NCI-H128 (cell line): ENCODE measurements around the gene TSR1.
"Not testable (repeated sequence)": the region's sequence is repeated elsewhere in the genome, so short reads cannot be mapped to it uniquely, and the experiment has no call there.

ENCODE experiments used
- DNase-seq: peaks from one replicate; lab custom pipeline; 2025; ENCODE audit not compliant: unreplicated experiment; lab: John Stamatoyannopoulos, UW

Gene TSR1

DNA sequence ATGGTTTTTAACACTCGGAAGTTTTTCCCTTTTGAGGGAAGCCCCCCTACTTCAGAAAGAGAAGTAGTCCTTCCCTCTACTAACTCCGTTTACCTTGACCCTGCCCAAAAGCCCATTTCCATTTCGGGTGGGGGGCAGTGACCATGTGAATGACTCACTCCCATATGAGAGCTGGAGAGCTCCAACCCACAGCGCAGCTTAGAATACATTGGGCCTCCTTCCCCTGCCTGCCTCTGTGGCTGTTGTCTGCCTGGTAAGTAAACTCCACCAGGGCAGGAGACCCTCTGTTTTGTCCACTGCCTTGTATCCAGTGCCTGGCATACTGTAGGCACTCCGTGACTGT is 2.0 kb upstream of the TSR1 start:
- no peak for DNase-seq

DNA sequence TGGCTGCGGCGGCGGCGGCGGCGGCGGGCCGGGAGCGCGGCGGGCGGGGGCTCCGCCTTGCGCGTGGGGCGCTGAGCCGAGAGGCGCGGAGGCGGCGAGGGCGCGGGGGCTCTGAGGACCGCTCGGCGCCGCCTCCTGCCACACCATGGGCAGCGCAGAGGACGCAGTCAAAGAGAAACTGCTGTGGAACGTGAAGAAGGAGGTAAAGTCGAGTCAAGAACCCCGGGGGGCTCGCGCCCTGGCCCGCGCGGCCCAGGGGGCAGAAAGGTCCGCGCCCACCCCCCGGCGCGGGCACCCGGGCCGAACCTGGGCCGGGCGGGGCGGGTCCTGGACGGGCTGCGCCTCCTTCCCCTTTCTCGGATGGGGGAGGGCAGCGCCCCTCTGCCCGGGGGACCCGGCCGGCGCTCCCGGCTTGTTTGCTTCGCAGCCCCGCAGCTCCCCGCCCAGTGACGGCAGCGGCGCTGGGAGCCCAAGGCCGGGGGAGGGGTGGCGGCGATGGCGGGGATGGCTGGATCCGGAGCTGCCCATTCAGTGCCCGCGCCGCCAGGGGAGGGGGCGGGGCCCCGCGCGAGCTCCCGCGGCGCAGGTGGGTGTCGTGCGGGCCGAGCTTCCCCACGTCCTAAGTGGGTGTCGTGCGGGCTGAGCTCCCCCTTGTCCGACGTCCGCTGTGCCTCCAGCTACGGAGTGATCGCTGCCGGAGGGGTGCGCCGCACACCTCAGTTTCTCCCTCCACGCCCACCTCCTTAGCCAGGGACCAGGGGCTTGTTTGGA is 1.5 kb upstream of the TSR1 start:
- no peak for DNase-seq

DNA sequence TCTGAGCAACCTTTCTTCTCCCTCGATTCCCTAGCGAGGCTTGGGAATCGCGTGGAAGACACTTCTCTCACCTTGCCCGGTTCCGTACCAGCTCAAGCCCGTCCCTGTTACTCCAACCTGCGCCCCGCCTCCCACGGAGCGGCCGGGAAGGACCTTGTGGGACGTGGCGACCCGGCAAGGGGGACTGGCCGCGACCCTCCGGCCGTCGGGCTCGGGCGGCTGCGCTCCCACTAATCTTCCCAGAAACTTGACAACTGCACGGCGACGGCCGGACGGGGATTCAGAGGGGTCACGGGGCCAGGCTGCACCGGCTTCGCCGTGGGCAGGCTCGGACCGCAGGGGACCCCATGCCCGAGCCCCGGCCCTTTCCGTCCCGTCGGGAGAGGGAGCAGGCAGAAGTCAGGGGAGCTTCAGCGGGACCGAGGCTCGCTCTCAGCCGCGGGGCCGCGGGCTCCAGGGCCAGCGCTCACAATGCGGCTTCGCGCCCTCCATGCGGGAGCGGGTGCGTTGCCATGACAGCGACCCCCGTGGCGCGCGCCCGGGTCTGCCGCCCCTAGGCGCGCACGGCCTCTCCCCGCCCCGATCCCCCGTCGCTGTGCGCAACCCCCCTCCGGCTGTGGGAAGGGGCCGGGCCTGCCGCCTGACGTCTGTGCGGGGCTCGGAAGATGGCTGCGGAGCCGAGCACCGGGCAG is 741 bp upstream of the TSR1 start, which contains the start of gene SGSM2:
SGSM2 (plus strand) TSS at position 650 of the 692 bp plus-strand sequence. CDS start 188 bp downstream, outside the sequence.
- no peak for DNase-seq

DNA sequence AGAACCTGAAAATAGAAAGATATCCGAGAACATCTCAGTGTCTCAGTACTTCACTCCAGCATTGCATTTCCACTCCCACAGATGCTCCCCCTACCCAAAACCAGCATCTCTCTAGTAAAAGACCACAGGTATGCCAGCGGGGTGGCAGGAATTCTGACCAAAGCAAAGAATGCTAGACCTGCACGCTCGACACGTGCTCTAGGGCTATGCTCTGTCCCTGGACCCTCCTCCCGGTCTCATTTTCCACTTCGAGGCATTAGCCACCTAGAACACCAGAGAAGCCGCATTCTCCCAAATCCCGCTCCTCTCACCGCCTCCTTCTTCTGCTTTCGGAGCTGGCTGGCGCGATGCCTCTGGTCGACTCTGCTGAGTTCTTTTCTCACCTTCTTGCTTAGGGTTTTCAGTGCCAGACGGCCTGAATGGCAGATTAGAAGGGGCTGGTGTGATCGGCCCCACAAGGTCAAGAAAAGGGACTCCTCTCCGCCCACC is 487 bp downstream of the TSR1 start:
- no peak for DNase-seq

DNA sequence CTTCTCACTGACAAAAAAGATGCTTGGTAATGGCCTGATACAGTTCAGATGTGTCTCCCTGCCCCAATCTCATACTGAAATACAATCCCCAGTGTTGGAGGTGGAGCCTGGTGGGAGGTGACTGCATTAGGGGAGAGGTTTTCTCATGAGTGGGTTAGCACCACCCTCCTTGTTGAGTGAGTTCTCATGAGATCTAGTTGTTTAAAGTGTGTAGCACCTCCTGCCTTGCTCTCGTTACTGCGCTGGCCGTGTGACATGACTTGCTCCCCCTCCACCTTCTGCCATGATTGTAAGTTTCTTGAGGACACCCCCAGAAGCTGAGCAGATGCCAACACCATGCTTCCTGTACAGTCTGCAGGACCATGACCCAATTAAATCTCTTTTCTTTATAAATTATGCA is 5.0 kb downstream of the TSR1 start:
- no peak for DNase-seq

DNA sequence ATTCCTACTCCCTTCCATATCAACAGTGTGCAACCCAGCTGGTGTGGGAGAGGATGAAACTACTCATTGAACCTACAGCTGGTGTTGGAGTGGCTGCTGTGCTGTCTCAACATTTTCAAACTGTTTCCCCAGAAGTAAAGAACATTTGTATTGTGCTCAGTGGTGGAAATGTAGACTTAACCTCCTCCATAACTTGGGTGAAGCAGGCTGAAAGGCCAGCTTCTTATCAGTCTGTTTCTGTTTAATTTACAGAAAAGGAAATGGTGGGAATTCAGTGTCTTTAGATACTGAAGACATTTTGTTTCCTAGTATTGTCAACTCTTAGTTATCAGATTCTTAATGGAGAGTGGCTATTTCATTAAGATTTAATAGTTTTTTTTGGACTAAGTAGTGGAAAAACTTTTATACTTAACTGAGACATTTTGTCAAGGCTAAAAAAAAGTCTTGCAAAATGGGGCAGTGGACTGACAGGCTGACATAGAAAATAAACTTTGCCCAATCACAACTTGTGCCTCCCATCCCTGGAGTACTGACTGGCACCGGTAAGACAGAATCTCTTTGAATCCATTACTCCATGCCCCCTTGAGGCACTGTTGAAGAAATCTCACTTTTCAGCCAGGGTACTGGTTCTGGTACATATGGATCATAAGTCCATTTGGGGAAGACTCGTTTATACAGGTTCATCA is 12.5 kb downstream of the TSR1 start:
- no peak for DNase-seq

DNA sequence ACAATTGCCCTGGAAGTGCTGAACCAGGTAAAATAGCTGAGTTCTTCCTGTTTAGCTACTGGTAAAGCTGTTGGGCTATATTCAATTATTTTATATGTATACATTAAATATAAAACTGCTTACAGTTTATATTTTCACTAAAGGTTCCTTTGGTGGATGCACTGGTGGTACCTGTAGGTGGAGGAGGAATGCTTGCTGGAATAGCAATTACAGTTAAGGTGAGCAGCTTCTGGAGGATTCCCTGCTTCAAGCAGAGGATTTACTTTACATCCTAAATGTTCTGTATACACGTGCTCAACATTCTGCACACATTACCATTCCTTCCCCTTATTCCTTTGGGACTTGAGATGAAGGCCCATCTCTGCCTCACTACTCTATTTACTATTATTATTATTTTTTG is 14.9 kb downstream of the TSR1 start:
- no peak for DNase-seq

DNA sequence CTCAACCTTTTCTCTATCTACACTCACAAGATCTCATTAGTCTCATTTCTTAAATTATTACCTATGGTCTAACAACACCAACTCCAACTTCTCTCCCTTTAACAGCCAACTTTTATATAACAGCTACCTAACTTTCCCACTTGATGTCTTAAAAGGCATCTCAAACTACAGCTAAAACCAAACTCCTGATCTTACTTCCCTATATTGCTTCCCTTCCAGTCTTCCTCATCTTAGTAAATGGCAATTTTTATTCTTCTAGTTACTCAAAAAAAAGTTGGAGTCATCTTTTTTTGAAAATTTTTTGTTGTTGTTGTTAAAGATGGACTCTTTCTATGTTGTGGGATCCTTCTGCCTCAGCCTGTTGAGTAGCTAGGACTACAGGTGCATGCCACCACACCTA is 17.2 kb downstream of the TSR1 start:
- no peak for DNase-seq

DNA sequence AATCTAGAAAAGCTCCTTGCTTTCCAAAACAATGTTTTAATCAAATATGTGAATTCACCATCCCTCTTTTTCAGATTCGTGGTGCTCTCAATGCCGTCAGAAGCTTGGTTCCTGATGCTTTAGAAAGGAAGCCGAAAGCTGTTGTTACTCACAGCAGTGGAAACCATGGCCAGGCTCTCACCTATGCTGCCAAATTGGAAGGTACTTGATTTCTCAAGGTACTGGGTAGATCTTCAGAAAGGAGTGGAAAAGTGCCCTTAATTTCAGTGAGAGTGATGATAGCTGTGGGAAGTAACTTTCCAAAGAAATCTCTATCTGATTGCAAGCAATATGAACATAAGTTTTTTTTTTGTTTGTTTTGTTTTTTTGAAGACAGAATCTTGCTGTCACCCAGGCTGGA is 18.5 kb downstream of the TSR1 start:
- DNase-seq = no peak

DNA sequence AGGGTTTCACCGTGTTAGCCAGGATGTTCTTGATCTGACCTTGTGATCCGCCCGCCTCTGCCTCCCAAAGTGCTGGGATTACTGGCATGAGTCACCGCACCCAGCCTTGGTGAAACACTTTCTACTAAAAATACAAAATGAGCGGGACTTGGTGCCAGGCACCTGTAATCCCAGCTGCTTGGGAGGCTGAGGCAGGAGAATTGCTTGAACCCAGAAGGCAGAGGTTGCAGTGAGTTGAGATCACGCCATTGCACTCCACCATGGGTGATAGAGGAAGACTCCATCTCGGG is 19.4 kb downstream of the TSR1 start:
- not testable (repeated sequence) for DNase-seq

DNA sequence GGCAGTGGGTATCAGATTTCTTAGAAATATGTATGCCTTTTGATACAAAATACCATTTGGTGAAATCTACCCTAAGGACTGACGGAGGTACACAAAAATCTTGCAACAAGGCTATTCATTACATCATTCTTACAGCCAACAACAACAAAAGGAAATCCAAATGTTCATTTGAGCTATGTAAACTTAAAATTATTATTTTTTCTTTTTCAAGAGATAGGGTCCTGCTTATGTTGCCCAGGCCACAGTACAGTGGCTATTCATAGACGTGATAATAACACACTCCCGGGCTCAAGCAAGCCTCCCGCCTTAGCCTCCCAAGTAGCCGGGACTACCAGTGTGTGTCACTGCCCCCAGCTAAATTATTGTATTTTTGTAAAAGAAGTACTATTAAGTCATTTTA is 23.5 kb downstream of the TSR1 start:
- DNase-seq = no peak

DNA sequence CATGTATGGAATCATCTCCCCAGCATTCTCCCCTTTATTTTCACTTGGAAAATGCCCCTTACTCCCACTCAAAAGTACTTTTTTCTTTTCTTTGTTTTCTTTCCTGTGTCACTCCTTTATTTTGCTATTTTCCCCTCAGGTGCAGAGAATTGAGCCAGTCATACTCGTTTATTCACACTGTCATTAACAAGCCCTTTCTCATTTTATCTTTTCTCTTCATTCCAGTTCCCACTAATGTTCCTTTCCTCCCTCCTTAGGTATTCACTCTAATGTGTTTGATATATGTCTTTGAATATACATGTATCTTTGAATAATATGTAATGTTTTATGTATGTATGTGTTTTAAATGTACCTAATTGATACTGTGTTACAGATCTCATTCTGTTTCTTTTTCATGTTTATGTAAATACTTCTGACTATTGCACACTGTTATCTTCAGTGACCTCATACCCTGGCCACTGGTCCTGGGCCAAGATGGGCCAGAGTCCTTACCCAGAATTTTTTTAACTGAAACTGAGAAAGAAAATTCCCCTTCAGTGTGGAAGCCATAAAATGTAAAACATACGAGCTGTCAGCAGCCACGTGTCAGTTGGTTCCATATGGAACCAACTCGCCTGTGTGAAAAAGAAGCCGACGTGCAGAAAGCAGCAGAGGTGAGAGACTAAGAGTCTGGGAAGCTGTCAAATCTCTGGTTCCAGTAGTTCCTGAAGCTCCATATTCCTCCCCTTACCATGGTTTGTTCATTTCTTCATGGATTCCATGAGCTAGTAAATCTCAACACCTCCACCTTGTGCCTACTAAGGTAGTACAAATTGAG is 26.7 kb downstream of the TSR1 start:
- no peak for DNase-seq

DNA sequence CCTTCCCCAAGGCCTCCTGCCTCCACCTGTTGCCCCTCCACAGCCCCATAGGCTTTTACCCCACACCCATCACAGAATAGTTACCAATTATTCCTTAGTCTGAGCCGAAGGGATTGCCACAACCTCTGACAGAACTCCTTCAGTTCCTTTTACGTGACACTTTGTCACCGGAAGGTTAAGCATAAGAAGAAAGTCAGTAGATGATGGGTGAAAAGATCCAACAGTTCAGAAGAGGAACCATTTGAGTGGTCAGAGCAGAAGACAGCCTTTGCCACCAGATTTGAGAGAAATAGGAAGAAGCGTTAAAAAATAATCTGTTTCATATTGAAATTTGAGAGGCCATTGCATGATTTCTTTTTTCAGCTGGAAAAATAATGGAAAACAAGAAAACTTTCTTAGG is 31.3 kb downstream of the TSR1 start:
- DNase-seq = no peak

DNA sequence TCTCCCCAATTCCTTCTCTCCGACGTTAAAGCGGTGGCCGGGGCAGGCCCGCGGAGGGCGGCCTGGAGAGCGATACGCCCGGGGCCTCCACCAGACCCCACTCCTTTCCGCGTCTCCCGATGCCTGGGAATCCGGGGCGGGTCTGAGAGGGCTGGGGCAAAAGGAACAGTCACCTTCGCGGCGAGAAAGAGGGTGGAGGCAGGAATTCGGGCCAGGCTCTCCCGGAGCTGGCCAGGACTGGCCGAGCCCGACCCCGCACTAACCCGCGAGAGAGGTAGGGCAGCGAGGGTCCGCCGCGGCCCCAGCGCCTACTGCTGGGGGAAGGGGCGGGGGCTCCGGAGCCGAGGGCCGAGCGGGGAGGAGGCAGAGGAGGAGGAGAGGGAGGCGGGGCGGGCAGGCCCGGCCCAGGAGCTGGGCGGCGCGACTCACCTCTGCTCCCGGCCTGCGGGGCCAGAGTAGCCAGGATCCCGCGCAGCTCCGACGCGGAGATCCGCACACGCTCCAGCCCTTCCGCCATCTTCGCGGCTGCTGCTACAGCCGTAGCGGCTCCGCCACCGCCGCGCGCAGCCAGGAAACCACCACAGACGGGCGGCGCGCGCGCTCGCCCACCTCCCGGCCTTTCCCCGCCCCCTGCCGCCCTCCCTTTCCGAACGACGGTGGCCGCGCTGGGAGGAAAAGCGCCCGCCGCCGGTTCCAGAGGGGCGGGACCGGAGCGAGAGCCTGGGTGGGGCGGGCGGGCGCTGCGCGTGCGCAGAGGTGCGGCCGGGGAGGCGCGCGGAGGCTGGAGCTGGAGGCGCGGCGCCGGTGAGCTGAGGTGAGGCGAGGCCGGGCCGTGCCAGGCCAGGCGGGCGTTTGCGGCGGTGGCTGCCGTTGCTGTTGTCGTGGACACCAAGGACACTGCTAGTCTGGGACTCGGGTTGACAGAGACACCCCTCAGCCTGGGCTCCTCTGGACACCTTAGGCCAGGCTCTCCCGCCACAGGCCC is 32.8 kb downstream of the TSR1 start, which contains the start of the genes SMG6 and SRR:
SMG6 (minus strand) TSS at position 582 of the 985 bp plus-strand sequence; CDS start at position 517, 65 bp downstream.
SRR (plus strand) TSS at position 747 of the 985 bp plus-strand sequence. CDS start 11,611 bp downstream, outside the sequence.
- peak; percentile 78 for DNase-seq

DNA sequence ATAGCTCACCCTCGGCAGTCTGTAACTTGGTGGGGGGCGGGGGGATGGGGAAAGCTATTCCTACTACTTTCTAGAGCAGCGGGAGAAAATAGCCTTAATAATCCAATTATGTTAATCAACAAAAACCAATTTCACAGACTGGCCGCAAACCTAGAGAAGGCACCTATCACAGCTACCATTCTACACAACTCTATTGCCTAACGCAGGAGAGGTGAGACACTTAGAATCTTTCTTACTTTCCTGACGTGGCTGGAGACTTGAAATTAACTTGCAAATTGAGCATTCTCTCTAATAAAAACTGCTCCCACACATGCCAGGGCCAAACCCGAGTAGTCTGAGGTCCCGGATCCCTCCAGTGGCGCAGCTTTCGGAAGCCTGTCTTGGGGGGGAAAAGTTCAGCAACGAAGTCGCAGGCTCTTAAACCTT is 33.5 kb downstream of the TSR1 start:
- no peak for DNase-seq

DNA sequence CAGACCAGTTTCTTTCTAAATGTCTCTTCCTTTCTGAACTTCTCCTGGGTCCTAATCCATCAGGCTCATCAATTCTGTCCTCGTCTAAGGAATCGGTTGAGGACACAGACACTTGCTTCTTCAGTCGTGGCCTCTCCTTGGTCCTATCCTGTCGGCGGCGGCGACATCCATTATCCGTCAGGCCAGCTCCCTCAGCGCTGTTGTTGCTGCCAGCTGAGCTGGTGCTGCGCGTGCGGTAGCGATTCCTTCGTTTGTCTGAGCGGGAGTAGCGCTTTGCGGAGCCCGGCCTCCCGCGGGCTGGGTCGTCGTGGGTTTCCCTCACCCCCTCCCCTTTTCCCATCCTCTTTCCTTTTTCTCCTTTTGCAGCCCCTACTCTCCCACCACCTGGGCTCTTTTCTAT is 36.5 kb downstream of the TSR1 start:
- no peak for DNase-seq

DNA sequence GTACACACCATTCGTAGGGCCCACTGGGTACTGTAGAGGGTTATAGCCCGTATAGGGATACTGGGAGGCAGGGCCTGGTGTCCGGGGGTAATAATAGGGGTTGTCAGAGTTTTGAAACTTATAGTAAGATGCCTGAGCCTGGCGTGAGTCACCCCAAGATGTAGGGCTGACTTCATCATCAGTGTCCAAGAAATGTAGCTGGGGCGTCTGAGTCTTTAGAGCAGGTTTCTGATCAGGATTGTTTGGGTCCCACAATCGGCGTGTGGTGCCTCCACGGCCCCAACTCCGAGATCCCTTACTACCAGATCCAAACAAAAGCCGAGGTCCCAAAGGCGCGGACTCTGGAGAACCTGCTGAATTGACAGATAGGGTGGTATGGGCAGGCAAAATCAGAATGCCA is 37.1 kb downstream of the TSR1 start:
- no peak for DNase-seq

DNA sequence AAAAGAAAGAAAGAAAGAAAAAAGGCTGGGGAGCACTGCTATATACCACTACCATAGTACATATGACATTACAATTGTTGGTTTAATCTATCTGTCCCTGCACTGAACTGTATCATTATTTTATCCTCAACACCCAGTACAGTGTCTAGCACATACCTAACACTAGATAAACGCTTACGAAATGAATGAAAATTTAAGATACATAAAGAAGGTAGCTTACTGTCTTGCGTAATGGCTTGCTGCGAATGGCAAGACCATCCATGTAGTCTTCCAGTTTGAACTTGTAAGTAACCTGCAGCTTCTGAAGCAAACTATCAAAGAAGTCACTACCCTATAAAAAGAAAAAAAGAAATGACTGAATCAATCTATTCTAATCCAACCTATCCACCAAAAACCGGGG is 39.2 kb downstream of the TSR1 start:
- no peak for DNase-seq

DNA sequence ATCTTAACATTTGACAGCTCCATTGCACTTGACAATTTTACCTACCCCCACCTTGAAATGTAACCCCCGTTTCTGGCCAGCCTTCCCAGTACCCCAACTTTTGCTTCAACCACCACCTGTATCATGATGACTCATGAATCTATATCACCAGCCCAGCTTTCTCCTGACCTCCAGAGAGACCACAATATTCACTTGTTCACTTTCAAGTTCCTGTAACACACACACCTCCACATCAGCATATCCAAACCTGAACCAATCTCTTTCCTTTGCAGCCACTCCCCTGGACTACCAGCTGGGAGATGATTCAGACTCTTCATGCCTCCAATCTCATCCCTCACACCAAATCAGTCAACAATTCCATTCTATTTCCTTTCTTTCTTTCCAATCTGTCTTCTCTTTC is 40.7 kb downstream of the TSR1 start:
- DNase-seq = no peak

DNA sequence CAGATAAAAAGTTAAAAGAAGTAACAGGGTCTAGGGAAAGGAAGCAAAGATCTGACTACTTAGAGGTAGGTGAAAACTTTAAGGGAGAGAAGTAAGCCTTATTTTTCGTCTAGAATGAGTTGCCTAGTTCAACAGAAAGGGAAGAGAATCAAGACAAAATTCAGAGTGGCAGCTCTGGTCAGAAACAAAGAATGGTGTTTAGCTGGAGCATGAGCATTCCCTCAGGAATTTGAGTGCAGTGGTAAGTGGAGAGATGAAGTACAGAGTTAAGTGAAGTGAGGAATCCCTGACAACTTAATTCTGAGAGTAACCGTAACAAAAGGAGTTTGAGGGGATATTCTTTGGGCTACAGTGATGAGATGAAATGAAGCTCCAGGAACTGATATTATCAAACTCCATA is 44.2 kb downstream of the TSR1 start:
- no peak for DNase-seq
